Activated CD4-positive, alpha-beta T cell treated with anti-CD3 and anti-CD28 coated beads for 48 hours (primary cell): ENCODE data around the gene FOXK1.

ENCODE experiments used
- DNase-seq: peaks from one replicate; pipeline ENCODE4 v3.0.0-alpha.2; 2020

The FOXK1 gene

GRCh38 chr7:4724648-4725013 is 42.5 kb downstream of the FOXK1 start:
- no peak for DNase-seq

DNA sequence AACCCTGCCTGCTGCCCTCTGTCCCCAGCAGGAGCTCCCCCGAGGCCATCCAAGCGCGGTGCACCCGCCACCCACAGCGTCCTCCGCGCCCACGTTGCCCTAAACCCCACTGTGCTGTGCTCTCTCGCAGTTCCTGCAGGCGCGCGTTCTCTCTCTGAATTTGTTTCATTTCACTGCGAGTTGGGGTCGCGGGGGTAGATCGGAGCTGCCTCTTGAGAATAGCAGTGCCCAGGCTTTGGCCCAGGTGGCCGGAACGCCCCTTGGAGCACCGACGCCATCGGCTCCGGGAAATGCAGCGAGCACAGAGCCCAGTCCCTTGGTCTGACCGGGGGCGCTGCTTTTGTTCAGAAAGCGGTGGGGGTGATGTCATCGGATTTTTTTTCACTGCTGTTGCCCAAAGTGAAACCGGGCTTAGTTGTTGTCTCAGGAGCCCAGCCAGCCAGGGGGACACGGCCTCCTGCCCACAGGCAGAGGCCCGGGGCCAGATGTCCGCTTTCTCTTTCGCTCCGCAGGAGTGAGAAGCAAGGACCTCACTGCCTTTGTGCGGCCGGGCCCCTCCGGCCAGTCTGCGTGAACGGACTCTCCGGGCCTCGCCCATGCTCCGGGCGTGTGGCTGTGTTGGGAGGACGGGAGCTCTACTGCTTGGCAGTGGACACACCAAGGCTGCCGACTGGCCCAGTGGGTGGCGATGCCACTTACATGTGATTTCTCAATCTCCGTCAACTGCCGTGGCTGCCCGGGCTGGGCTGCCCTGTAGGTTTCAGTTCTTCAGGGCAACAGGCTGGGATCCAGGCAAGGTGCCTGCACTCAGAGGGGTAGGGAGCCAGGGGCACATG is 43.1 kb downstream of the FOXK1 start:
- peak; percentile 67 for DNase-seq

DNA sequence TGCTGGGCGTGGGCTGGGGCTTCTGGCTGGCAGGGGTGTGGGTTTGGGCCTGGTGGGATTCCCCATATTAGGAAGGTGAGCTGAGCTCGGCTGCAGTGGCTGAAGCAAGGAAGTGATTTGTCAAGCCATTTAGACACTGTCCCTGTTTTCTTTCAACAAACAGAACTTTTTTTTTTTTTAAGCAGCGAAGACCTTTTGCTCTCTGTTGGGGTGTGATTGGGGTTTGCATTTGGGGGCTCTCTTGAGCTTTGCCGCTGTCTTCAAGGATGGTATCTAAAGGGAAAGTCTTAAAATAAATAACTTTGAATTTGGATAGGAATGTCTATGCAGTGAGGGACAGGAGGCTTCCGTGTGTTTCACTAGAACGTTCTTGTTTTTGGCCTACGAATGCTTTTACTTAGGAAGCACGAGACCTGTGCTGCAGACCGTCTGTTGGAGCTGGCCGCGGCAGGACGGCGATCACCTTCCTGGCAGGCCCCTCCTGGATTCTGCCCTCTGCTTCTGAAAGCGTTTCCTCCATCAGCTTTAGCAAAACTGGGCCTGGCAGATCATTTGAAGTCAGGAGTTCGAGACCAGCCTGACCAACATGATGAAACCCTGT is 43.9 kb downstream of the FOXK1 start:
- no peak for DNase-seq

- DNase-seq = no peak
Measured at GRCh38 chr7:4726566-4726965, 44.5 kb downstream of the FOXK1 start.

DNA sequence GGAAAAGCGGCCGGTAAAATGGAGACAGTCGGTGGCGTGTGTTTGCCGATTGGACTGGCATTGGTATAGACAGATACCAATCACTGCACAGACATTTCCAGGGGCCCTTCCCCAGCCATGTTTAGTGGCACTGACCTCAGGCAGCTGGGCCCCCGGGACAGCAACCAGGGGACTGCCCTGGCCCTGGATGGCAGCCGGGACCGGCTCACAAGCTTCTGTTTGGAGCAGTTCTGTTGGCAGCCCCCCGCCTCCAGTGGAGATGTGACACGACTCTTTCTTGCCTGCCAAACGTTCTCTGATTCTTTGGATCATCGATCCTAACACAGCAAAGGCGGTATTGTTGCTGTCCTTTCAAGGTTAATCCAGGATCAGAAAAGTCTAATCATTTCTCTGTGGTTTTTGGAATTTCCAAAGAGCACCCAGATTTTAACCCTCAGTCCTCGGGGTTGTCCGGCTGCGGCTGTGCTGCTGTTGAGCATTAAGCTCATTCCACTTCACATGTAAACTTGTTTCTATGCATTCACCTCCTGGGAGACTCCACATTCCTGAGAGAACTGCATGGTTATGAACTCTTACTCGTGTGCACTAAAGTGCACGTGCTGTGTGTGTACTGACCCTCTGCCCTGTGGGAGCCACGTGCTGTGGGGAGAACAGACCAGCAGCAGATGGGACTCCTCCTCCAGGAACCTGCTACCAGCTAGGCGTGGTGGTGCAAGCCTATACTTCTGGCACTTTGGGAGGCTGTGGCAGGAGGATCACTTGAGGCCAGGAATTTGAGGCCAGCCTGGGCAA is 46.0 kb downstream of the FOXK1 start:
- DNase-seq = no peak

- DNase-seq = no peak
Measured at GRCh38 chr7:4729266-4729665, 47.2 kb downstream of the FOXK1 start.

- no peak for DNase-seq
Measured at GRCh38 chr7:4730276-4730675, 48.2 kb downstream of the FOXK1 start.

GRCh38 chr7:4730971-4731370 is 48.9 kb downstream of the FOXK1 start:
- DNase-seq = no peak

DNA sequence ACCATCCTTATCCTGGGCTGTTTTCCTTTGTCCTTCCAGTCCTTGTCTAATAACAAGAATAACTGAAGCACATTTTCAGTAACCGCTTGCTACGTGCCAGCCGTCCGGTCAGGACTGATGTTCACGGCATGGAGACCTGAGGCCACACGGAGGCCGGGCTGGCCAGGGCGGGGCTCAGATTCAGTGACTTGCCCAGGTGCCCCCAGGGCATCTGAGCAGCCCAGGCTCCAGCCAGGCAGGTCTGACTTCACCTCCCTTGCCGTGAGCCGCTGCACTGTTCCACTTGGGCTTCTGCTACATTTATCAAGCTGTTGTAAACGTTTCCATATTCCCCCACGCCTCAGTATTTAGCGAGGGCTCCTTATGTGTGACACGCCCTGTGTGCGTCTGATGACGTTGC is 49.7 kb downstream of the FOXK1 start:
- DNase-seq = no peak

- DNase-seq = no peak
Measured at GRCh38 chr7:4733936-4734528, 51.9 kb downstream of the FOXK1 start.

DNA sequence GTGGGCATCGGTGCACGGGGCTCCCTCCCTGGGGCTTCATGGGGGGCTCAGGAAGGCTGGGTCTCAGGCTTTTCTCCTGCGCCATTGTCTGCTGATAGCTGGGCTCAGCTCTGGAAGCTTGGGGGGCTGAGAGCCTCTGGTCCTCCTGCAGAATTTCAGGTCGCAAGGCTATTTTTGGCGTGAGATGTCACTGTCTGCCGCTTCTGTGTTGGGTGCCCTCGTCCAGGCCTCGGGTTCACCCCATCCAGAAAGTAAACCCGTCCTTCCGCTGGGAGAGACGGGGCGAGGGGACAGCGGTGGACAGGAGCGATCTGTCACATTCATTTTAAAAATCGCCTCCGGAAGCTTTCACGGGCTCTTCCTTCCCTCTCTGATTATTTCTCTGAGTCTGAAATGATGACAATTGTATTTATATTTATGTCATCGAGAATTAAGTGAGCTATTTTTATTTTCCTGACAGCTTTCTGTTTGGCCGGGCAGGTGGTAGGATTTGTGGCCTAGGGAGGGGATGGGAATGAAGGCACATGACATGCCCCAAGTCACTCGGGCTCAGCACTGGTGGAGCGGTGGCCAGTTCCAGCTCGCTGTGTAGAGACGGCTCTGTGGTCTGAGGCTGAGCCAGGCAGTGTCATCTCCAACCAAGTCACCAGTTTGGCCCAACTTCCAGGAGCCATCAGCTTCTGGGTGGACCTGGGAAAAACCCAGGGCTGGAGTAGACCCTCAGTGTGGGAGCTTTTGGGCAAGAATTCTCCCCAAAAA is 52.7 kb downstream of the FOXK1 start:
- DNase-seq = no peak

GRCh38 chr7:4737300-4737699 is 55.2 kb downstream of the FOXK1 start:
- DNase-seq = no peak

GRCh38 chr7:4738711-4739527 is 56.8 kb downstream of the FOXK1 start:
- peak; percentile 44 for DNase-seq

- DNase-seq = peak; percentile 62
Measured at GRCh38 chr7:4739528-4739992, 57.5 kb downstream of the FOXK1 start.

- DNase-seq = no peak
Measured at GRCh38 chr7:4740796-4741195, 58.7 kb downstream of the FOXK1 start.

DNA sequence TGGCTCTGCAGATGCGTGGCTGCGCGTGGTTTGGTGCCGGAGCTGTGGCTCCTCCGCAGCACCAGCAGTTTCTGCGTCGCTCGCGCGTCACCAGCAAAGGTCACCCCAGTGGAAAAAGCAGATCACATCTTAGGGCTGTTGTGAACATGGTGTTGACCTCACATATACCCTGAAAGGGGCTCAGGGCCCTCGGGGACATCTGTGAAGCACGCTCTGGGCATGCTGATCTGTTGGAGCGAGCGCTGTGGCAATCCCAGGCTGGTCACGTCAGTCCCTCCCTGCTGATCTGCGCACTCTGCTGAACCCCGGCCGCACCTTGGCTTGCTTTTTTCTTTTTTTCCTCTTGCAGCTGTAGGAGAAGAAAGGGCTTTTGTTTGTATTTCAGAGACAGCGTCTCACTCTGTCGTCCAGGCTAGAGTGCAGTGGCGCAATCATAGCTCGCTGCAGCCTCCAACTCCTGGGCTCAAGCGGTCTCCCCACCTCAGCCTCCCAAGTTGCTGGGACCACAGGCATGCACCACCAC is 60.0 kb downstream of the FOXK1 start:
- DNase-seq = peak; percentile 20

- no peak for DNase-seq
Measured at GRCh38 chr7:4742852-4743251, 60.8 kb downstream of the FOXK1 start.

- peak; percentile 77 for DNase-seq
Measured at GRCh38 chr7:4744391-4745264, 62.5 kb downstream of the FOXK1 start.

- no peak for DNase-seq
Measured at GRCh38 chr7:4745265-4745919, 63.3 kb downstream of the FOXK1 start.
